H1 (cell line): ENCODE results near the gene GRID1. TPM values are rescaled to one million over a fixed set of nuclear protein-coding genes. Genes with fewer than 3 reads are reported as not detected.

ENCODE experiments used
- CTCF ChIA-PET: fragments of 300-600 bp; sonication (Branson Sonifier 250); formaldehyde crosslinking; loops from one replicate; lab custom pipeline; 2021; ENCODE audit not compliant: partially characterized antibody; lab: Charles Lee
- POLR2A ChIA-PET: fragments of 300-600 bp; sonication (Branson Sonifier 250); formaldehyde crosslinking; loops from one replicate; lab custom pipeline; 2021; ENCODE audit warnings: inconsistent platforms; ENCODE audit not compliant: partially characterized antibody; lab: Charles Lee
- DNase-seq, 2 experiments: peaks; one replicate each; pipeline versions ENCODE4 v3.0.0 to v3.0.0-alpha.2; 2010 to 2022; ENCODE audit warnings: low spot score in 2 of 2, low read depth in 1 of 2, mixed read lengths in 1 of 2
- FAIRE-seq: peaks from 2 replicates; lab custom pipeline; 2011; peaks lifted over from hg19 to GRCh38; lab: Jason Lieb, UNC
- H2AFZ ChIP-seq: 2 replicates; pipeline ENCODE4 v1.8.1; 2012; ENCODE audit warnings: low read length, inconsistent platforms
- H2AK5ac ChIP-seq: 2 replicates; pipeline ENCODE4 v1.6.1; 2013; ENCODE audit warnings: low read depth, low read length
- H2BK120ac ChIP-seq: replicated peaks from 2 replicates; pipeline ENCODE3; 2013; ENCODE audit warnings: low read depth, low read length, inconsistent platforms
- H2BK12ac ChIP-seq: 2 replicates; pipeline ENCODE4 v1.6.1; 2013; ENCODE audit warnings: low read depth, low read length
- H2BK15ac ChIP-seq: 2 replicates; pipeline ENCODE4 v1.6.1; 2013; ENCODE audit warnings: low read length
- H2BK20ac ChIP-seq: 2 replicates; pipeline ENCODE4 v1.6.1; 2013; ENCODE audit warnings: low read length
- H2BK5ac ChIP-seq: 2 replicates; pipeline ENCODE4 v1.6.1; 2013; ENCODE audit warnings: low read depth, low read length
- H3K14ac ChIP-seq: 2 replicates; pipeline ENCODE4 v1.6.1; 2013; ENCODE audit warnings: inconsistent platforms; ENCODE audit not compliant: insufficient read length
- H3K18ac ChIP-seq: 2 replicates; pipeline ENCODE4 v1.6.1; 2013; ENCODE audit warnings: low read length; ENCODE audit errors: extremely low read depth
- H3K23ac ChIP-seq: 2 replicates; pipeline ENCODE4 v1.6.1; 2013; ENCODE audit warnings: inconsistent platforms; ENCODE audit not compliant: insufficient read length
- H3K23me2 ChIP-seq: 2 replicates; pipeline ENCODE4 v1.6.1; 2013; ENCODE audit warnings: low read depth, low read length
- H3K27ac ChIP-seq: 2 replicates; pipeline ENCODE4 v1.6.1; 2011; ENCODE audit warnings: low read depth, low read length, inconsistent platforms
- H3K27me3 ChIP-seq, 4 experiments: replicated peaks in 1 of 4; 1 replicate in 1 of 4; 2 replicates in 3 of 4; pipeline versions ENCODE4 v1.6.1 to v1.8.1; 2011 to 2013; ENCODE audit warnings: low read length in 3 of 4, mild to moderate bottlenecking in 3 of 4, inconsistent platforms in 2 of 4, mixed read lengths in 2 of 4, moderate library complexity in 1 of 4; ENCODE audit not compliant: control insufficient read depth in 3 of 4, insufficient read depth in 3 of 4; ENCODE audit errors: extremely low read depth in 1 of 4
- H3K36me3 ChIP-seq, 4 experiments: 2 replicates each; pipeline versions ENCODE4 v1.6.1 to v1.8.1; 2011 to 2013; ENCODE audit warnings: mild to moderate bottlenecking in 4 of 4, low read length in 3 of 4, moderate library complexity in 2 of 4, control low read depth in 1 of 4, inconsistent platforms in 1 of 4; ENCODE audit not compliant: insufficient read depth in 4 of 4, control insufficient read depth in 2 of 4
- H3K4ac ChIP-seq: replicated peaks from 2 replicates; pipeline ENCODE3; 2013; ENCODE audit warnings: low read length, low read depth, mixed read lengths, inconsistent platforms; ENCODE audit not compliant: insufficient read length
- H3K4me1 ChIP-seq, 4 experiments: replicated peaks in 1 of 4; 1 replicate in 1 of 4; 2 replicates in 3 of 4; pipeline versions ENCODE4 v1.6.1 to v1.8.1; 2011 to 2013; ENCODE audit warnings: low read length in 3 of 4, inconsistent platforms in 2 of 4, mixed read lengths in 1 of 4; ENCODE audit not compliant: insufficient read depth in 4 of 4, control insufficient read depth in 3 of 4
- H3K4me2 ChIP-seq, 2 experiments: 2 replicates each; pipeline versions ENCODE4 v1.6.1 to v1.8.1; 2011 to 2013; ENCODE audit warnings: low read depth in 2 of 2, low read length in 2 of 2, control low read depth in 1 of 2, inconsistent platforms in 1 of 2, mild to moderate bottlenecking in 1 of 2; ENCODE audit not compliant: insufficient read depth in 1 of 2
- H3K4me3 ChIP-seq, 4 experiments: fragments of 200-600, 300-600 bp in 1 of 4; sonication (generic), shearing (Covaris generic), sonication (Bioruptor Twin) in 1 of 4; 2 replicates each; pipeline versions ENCODE4 v1.5.1 to v1.8.1; 2011 to 2016; ENCODE audit warnings: low read length in 4 of 4, low read depth in 3 of 4, control low read depth in 2 of 4, inconsistent platforms in 2 of 4, mild to moderate bottlenecking in 2 of 4, mixed read lengths in 1 of 4, moderate library complexity in 1 of 4; ENCODE audit not compliant: insufficient read depth in 2 of 4; ENCODE audit errors: extremely low read depth in 1 of 4
- H3K56ac ChIP-seq: replicated peaks from 2 replicates; pipeline ENCODE3; 2013; ENCODE audit warnings: low read depth, mild to moderate bottlenecking, mixed read lengths, low read length, inconsistent platforms; ENCODE audit not compliant: insufficient read length
- H3K79me1 ChIP-seq: 2 replicates; pipeline ENCODE4 v1.6.1; 2013; ENCODE audit warnings: low read depth, low read length, control low read depth
- H3K79me2 ChIP-seq, 2 experiments: 2 replicates each; pipeline versions ENCODE4 v1.6.1 to v1.8.1; 2012 to 2013; ENCODE audit warnings: low read length in 2 of 2, mild to moderate bottlenecking in 2 of 2, inconsistent platforms in 1 of 2; ENCODE audit not compliant: insufficient read depth in 2 of 2, control insufficient read depth in 1 of 2
- H3K9ac ChIP-seq, 4 experiments: replicated peaks in 1 of 4; 1 replicate in 1 of 4; 2 replicates in 3 of 4; pipeline versions ENCODE4 v1.6.1 to v1.8.1; 2011 to 2013; ENCODE audit warnings: low read depth in 3 of 4, low read length in 3 of 4, control low read depth in 2 of 4, mild to moderate bottlenecking in 2 of 4, moderate library complexity in 2 of 4, inconsistent platforms in 1 of 4; ENCODE audit errors: extremely low read depth in 1 of 4
- H3K9me3 ChIP-seq, 2 experiments: 2 replicates each; pipeline versions ENCODE4 v1.6.1 to v1.8.1; 2012 to 2013; ENCODE audit warnings: mild to moderate bottlenecking in 2 of 2, moderate library complexity in 2 of 2, control low read depth in 1 of 2, inconsistent platforms in 1 of 2, low read depth in 1 of 2, low read length in 1 of 2, mixed read lengths in 1 of 2; ENCODE audit not compliant: insufficient read depth in 2 of 2
- H4K20me1 ChIP-seq, 2 experiments: replicated peaks in 1 of 2; 2 replicates each; pipeline versions ENCODE3 to v1.8.1; 2011 to 2013; ENCODE audit warnings: inconsistent platforms in 2 of 2, low read length in 2 of 2, mild to moderate bottlenecking in 1 of 2; ENCODE audit not compliant: insufficient read depth in 2 of 2, control insufficient read depth in 1 of 2
- H4K5ac ChIP-seq: 2 replicates; pipeline ENCODE4 v1.6.1; 2013; ENCODE audit warnings: low read length, low read depth, mixed read lengths, inconsistent platforms; ENCODE audit not compliant: insufficient read length
- H4K8ac ChIP-seq: 2 replicates; pipeline ENCODE4 v1.8.0; 2013; ENCODE audit warnings: mild to moderate bottlenecking, moderate library complexity, low read length, inconsistent platforms; ENCODE audit not compliant: insufficient read depth; ENCODE audit errors: extremely low read depth
- H4K91ac ChIP-seq: replicated peaks from 2 replicates; pipeline ENCODE3; 2013; ENCODE audit warnings: low read length, mixed read lengths, inconsistent platforms; ENCODE audit not compliant: insufficient read length
- BCL11A ChIP-seq, 2 experiments: IDR thresholded peaks; one replicate each; pipeline ENCODE4 v1.6.1; 2011; ENCODE audit warnings: low read depth in 2 of 2, low read length in 2 of 2, mild to moderate bottlenecking in 2 of 2
- CHD1 ChIP-seq: IDR thresholded peaks from 2 replicates; pipeline ENCODE4 v1.6.1; 2012; ENCODE audit warnings: low read depth, low read length, improper control_type of control experiment
- HDAC2 ChIP-seq, 2 experiments: fragments of 300-600 bp in 1 of 2; sonication (generic) in 1 of 2; IDR thresholded peaks; 2 replicates each; pipeline ENCODE4 v1.6.1; 2011 to 2012; ENCODE audit warnings: low read depth in 2 of 2, low read length in 2 of 2, mild to moderate bottlenecking in 2 of 2, moderate library complexity in 2 of 2, borderline replicate concordance in 1 of 2, inconsistent platforms in 1 of 2
- RBBP5 ChIP-seq: IDR thresholded peaks from 2 replicates; pipeline ENCODE4 v1.7.1; 2012; ENCODE audit warnings: low read depth, mild to moderate bottlenecking, inconsistent platforms, low read length, moderate library complexity, borderline replicate concordance
- SIN3A ChIP-seq, 2 experiments: IDR thresholded peaks in 1 of 2; conservative IDR thresholded peaks in 1 of 2; 2 replicates each; pipeline ENCODE4 v1.6.1; 2011 to 2012; ENCODE audit warnings: low read length in 2 of 2, improper control_type of control experiment in 1 of 2, low read depth in 1 of 2, mild to moderate bottlenecking in 1 of 2
- WGBS, 2 experiments: shearing (Covaris generic) in 1 of 2; methylation state at CpG; one replicate each; pipeline versions ENCODE4 v1.1.6 to v1.1.7; 2013 to 2015; ENCODE audit warnings: low lambda C conversion rate in 2 of 2, mixed read lengths in 2 of 2, inconsistent platforms in 1 of 2, low coverage in 1 of 2, missing lambda C conversion rate in 1 of 2; ENCODE audit not compliant: insufficient replicate concordance in 2 of 2, insufficient coverage in 1 of 2, insufficient read length in 1 of 2; ENCODE audit errors: extremely low coverage in 1 of 2, missing lambda C conversion rate in 1 of 2; 5-methylcytosine and 5-hydroxymethylcytosine counted together
- polyA plus RNA-seq, 7 experiments: library from polyadenylated mRNA; depleted of rRNA in 3 of 7; stranded (reverse) in 5 of 7; unstranded in 2 of 7; fragments of >200 nt in 5 of 7; fragments of 200-250 nt in 2 of 7; gene quantifications; 1 replicate in 5 of 7; 2 replicates in 1 of 7; 4 replicates in 1 of 7; pipeline versions ENCODE4 v1.2.1 to v1.2.3, GENCODE V29; 2011 to 2013; ENCODE audit warnings: missing spikeins in 2 of 7, mixed read lengths in 2 of 7
- total RNA-seq: library from RNA; stranded (reverse); fragmentation: NEBNext Ultra II Directional; extraction: Animal tissue kit (Norgen Biotek cat#: 25700); gene quantifications from 2 replicates; pipeline ENCODE4 v1.2.1, GENCODE V29; 2021
- TF ChIP-seq, protein P1 (sequence below): IDR thresholded peaks from 2 replicates; pipeline ENCODE4 v1.6.1; 2011; ENCODE audit warnings: low read depth, mild to moderate bottlenecking, low read length; ENCODE audit not compliant: insufficient read depth

Gene GRID1
- total and polyA plus RNA-seq, 2 of the 8 experiments (the other 6 are each of a cell fraction or from before 2014, with no cell fraction given), result 0.22 to 0.30 TPM

DNA sequence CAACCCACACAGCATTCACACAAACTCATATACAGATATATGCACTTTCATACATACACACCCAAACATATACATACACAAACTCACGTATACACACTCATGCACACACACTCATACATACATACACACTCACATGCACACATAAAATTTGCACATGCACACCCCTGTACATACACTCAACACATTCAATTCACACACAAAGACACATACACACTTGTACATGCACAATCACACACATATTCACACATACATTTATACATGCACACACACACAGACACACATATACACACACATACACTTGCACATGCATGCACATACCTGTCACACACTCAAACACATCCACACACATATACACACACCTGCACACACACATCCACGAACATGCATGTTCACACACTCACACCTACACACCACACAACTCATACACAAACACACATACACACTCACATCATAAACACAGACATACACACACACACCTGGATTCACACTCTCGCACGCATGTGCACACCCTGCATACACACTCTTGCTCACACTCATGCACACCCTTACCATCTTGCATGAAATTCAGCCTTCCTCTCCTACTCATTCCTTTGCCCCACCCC is 451.2 kb downstream of the GRID1 start:
- no peaks in the 10 kb centered on the region for H3K79me2 ChIP-seq
- H2AK5ac ChIP-seq, result no peak overlapping the region
- no peaks in the 10 kb centered on the region; a peak in 1 of 8 replicates for H3K36me3 ChIP-seq
- peak overlapping the region; percentile 52; the same call in 1 of the 2 replicates for H2BK5ac ChIP-seq
- H3K23me2 ChIP-seq, result peaks cover 5% of the 10 kb centered on the region; the same call in 1 of the 2 replicates
- POLR2A ChIA-PET, result no interaction called here
- no peak overlapping the region for H2AFZ ChIP-seq
- H3K4me3 ChIP-seq, result no peak overlapping the region
- no peak overlapping the region for H3K56ac ChIP-seq
- H4K20me1 ChIP-seq, result peaks cover 0 to 3% of the 10 kb centered on the region in 2 experiments
- H2BK12ac ChIP-seq, result peak overlapping the region; percentile 50; the same call in 1 of the 2 replicates
- H4K5ac ChIP-seq, result no peak overlapping the region
- H2BK20ac ChIP-seq, result no peak overlapping the region
- FAIRE-seq (no peak), DNase-seq (no peak)
- H3K4me1 ChIP-seq, result peaks cover 0 to 12% (median 5%) of the 10 kb centered on the region in 4 experiments; a peak in 5 of 7 replicates
- H4K8ac ChIP-seq, result no peak overlapping the region
- CTCF ChIA-PET, result interaction anchor here (1.0 kb wide), 1 partner anchor 147 kb away, joined by 3 read pairs; no protein-coding TSS in a partner anchor
- no peak overlapping the region for H3K23ac ChIP-seq
- H3K14ac ChIP-seq, result no peak overlapping the region
- no peak overlapping the region for H3K27ac ChIP-seq
- 0 out of 2 replicates have a peak overlapping the region, but pooled peaks have one; percentile 74 for H2BK15ac ChIP-seq
- H2BK120ac ChIP-seq, result no peak overlapping the region
- 87 to 100% methylated on average over 1 to 4 of the region's 4 CpGs for WGBS, 2 experiments
- no peaks in the 10 kb centered on the region for H3K9me3 ChIP-seq
- no peaks in the 10 kb centered on the region for H3K79me1 ChIP-seq
- no peak overlapping the region for H3K4ac ChIP-seq
- H3K4me2 ChIP-seq, result no peak overlapping the region
- H4K91ac ChIP-seq, result no peak overlapping the region
- no peaks in the 10 kb centered on the region for H3K27me3 ChIP-seq
- H3K18ac ChIP-seq, result no peak overlapping the region
- H3K9ac ChIP-seq, result peak overlapping the region in 1 of 4 experiments; percentile 4; a peak in 1 of 7 replicates
- TF ChIP-seq HDAC2 (IDR thresholded peaks at IDR 0.05; ENCODE audit: borderline replicate concordance in 1 of 2, low read depth in 2 of 2, low read length in 2 of 2), result no peak
- TF ChIP-seq BCL11A (IDR thresholded peaks at IDR 0.05; ENCODE audit: low read depth in 2 of 2, low read length in 2 of 2), result no peak
- TF ChIP-seq SIN3A (conservative IDR thresholded peaks at IDR 0.05 in 1 of 2, IDR thresholded peaks at IDR 0.05 in 1 of 2; ENCODE audit: low read depth in 1 of 2, low read length in 2 of 2), result no peak
- TF ChIP-seq, protein P1, sequence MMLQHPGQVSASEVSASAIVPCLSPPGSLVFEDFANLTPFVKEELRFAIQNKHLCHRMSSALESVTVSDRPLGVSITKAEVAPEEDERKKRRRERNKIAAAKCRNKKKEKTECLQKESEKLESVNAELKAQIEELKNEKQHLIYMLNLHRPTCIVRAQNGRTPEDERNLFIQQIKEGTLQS, result no peak
- no peak for TF ChIP-seq CHD1
- TF ChIP-seq RBBP5, result no peak
